HepG2 (cell line): Measurements from ENCODE around the gene TSHZ2. TPM values are rescaled to one million over a fixed set of nuclear protein-coding genes. Genes with fewer than 3 reads are reported as not detected.
A peak's percentile ranks its signal among the peaks of the same experiment; 100 is the strongest.

Experiments used
- ATAC-seq: fragments of 200-7000 bp; cut with Tn5 transposase; 3 replicates; pipeline ENCODE4 v1.9.1; 2020; ENCODE audit warnings: mild to moderate bottlenecking, moderate library complexity
- BruUV-seq: library from RNA; stranded (reverse); fragments of 400-500 nt; replicated peaks from 2 replicates; lab custom pipeline; 2021; lab: Mats Ljungman, UMichigan
- CTCF ChIA-PET: fragments of 300-600 bp; formaldehyde crosslinking; extraction: SDS; loops from one replicate; lab custom pipeline; 2021; ENCODE audit warnings: low total read pairs, inconsistent platforms, low intra/inter-chr PET ratio; lab: Yijun Ruan, JAX
- POLR2A ChIA-PET: fragments of 350-600 bp; sonication (Branson Sonifier 250); formaldehyde crosslinking; loops from one replicate; lab custom pipeline; 2020; ENCODE audit warnings: antibody characterized with exemption, inconsistent platforms; lab: Yijun Ruan, JAX
- DNase-seq: peaks from one replicate; pipeline ENCODE4 v3.0.0-alpha.2; 2015; ENCODE audit warnings: low spot score
- FAIRE-seq: peaks from 3 replicates; lab custom pipeline; 2011; peaks lifted over from hg19 to GRCh38; lab: Jason Lieb, UNC
- H2AFZ ChIP-seq: one replicate; pipeline ENCODE4 v1.6.1; 2011; ENCODE audit warnings: low read length, inconsistent platforms
- H3K27ac ChIP-seq: fragments of 300-600 bp; 3 replicates; pipeline ENCODE4 v1.8.0; 2011; ENCODE audit warnings: mixed run types, mild to moderate bottlenecking, mixed read lengths, low read length, inconsistent platforms; ENCODE audit not compliant: insufficient read depth; ENCODE audit errors: extremely low read length
- H3K27me3 ChIP-seq, 2 experiments: fragments of 200-600 bp in 1 of 2; 2 replicates in 1 of 2; 3 replicates in 1 of 2; pipeline versions ENCODE4 v1.6.0 to v1.8.0; 2011; ENCODE audit warnings: low read length in 2 of 2, mild to moderate bottlenecking in 2 of 2, moderate library complexity in 2 of 2, inconsistent platforms in 1 of 2; ENCODE audit not compliant: insufficient read depth in 2 of 2, control insufficient read depth in 1 of 2
- H3K36me3 ChIP-seq, 2 experiments: fragments of 200-600 bp in 1 of 2; replicated peaks in 1 of 2; 2 replicates in 1 of 2; 3 replicates in 1 of 2; pipeline versions ENCODE4 v1.5.1 to v1.8.0; 2011; ENCODE audit warnings: low read length in 2 of 2, inconsistent platforms in 1 of 2; ENCODE audit not compliant: insufficient read depth in 2 of 2, control insufficient read depth in 1 of 2
- H3K4me1 ChIP-seq: 2 replicates; pipeline ENCODE4 v1.5.1; 2012; ENCODE audit warnings: low read length, inconsistent platforms; ENCODE audit not compliant: insufficient read depth
- H3K4me2 ChIP-seq: 2 replicates; pipeline ENCODE4 v1.6.0; 2011; ENCODE audit warnings: low read depth, low read length, inconsistent platforms
- H3K4me3 ChIP-seq, 3 experiments: fragments of 200-600 bp in 1 of 3; sonication (generic), shearing (Covaris generic) in 1 of 3; replicated peaks in 1 of 3; 2 replicates each; pipeline ENCODE4 v1.5.1; 2011 to 2016; ENCODE audit warnings: low read length in 3 of 3, inconsistent platforms in 2 of 3, low read depth in 2 of 3, mild to moderate bottlenecking in 2 of 3, control low read depth in 1 of 3, mixed read lengths in 1 of 3; ENCODE audit not compliant: insufficient read depth in 1 of 3
- H3K79me2 ChIP-seq: one replicate; pipeline ENCODE4 v1.6.1; 2011; ENCODE audit warnings: low read length, inconsistent platforms; ENCODE audit not compliant: insufficient read depth
- H3K9ac ChIP-seq: 2 replicates; pipeline ENCODE4 v1.6.0; 2011; ENCODE audit warnings: mild to moderate bottlenecking, low read depth, low read length, inconsistent platforms; ENCODE audit not compliant: insufficient read depth
- H3K9me3 ChIP-seq: 2 replicates; pipeline ENCODE4 v1.5.1; 2012; ENCODE audit warnings: mild to moderate bottlenecking, low read length
- H4K20me1 ChIP-seq: 2 replicates; pipeline ENCODE4 v1.6.0; 2011; ENCODE audit warnings: inconsistent platforms, mild to moderate bottlenecking, low read length, moderate library complexity; ENCODE audit not compliant: insufficient read depth
- ATRX ChIP-seq: sonication (generic); formaldehyde crosslinking; IDR thresholded peaks from 2 replicates; pipeline ENCODE4 v1.4.0; 2020; ENCODE audit warnings: missing genetic modification reagents, borderline replicate concordance
- CBX5 ChIP-seq: sonication (generic); formaldehyde crosslinking; IDR thresholded peaks from 2 replicates; pipeline ENCODE4 v1.4.0; 2020; ENCODE audit warnings: missing genetic modification reagents, borderline replicate concordance
- CENPT ChIP-seq: sonication (generic); formaldehyde crosslinking; IDR thresholded peaks from 2 replicates; pipeline ENCODE4 v1.8.0; 2022; ENCODE audit warnings: low read depth, mild to moderate bottlenecking, moderate library complexity, missing genetic modification reagents
- GABPA ChIP-seq, 2 experiments: IDR thresholded peaks; 2 replicates each; pipeline ENCODE4 v1.6.1; 2011 to 2016; ENCODE audit warnings: low read depth in 2 of 2, low read length in 1 of 2, missing biosample characterization in 1 of 2, missing genetic modification characterization in 1 of 2
- JARID2 ChIP-seq: sonication (generic); formaldehyde crosslinking; IDR thresholded peaks from 2 replicates; pipeline ENCODE4 v1.8.1; 2023; ENCODE audit warnings: missing genetic modification reagents, inconsistent platforms; ENCODE audit not compliant: insufficient replicate concordance
- NPAS2 ChIP-seq: sonication (generic); formaldehyde crosslinking; IDR thresholded peaks from 2 replicates; pipeline ENCODE4 v1.8.0; 2022; ENCODE audit warnings: mild to moderate bottlenecking, missing genetic modification reagents, borderline replicate concordance
- RXRA ChIP-seq: sonication (generic); formaldehyde crosslinking; IDR thresholded peaks from 2 replicates; pipeline ENCODE4 v1.5.1; 2020; ENCODE audit warnings: missing genetic modification reagents
- SMARCE1 ChIP-seq: fragments of 450-650 bp; IDR thresholded peaks from 2 replicates; pipeline ENCODE4 v1.6.1; 2017; ENCODE audit warnings: borderline replicate concordance
- SMC3 ChIP-seq: IDR thresholded peaks from 2 replicates; pipeline ENCODE4 v1.6.1; 2011; ENCODE audit warnings: low read length, improper control_type of control experiment
- SOX13 ChIP-seq, 3 experiments: fragments of 450-650 bp in 1 of 3; sonication (generic) in 1 of 3; formaldehyde crosslinking in 1 of 3; IDR thresholded peaks in 2 of 3; conservative IDR thresholded peaks in 1 of 3; 2 replicates each; pipeline versions ENCODE4 v1.5.0 to v1.6.1; 2016 to 2020; ENCODE audit warnings: antibody characterized with exemption in 1 of 3, mild to moderate bottlenecking in 1 of 3, missing compliant biosample characterization in 1 of 3, missing genetic modification reagents in 1 of 3, moderate library complexity in 1 of 3
- STAG1 ChIP-seq: sonication (generic); formaldehyde crosslinking; IDR thresholded peaks from 2 replicates; pipeline ENCODE4 v1.4.0; 2020; ENCODE audit warnings: missing genetic modification reagents
- THRA ChIP-seq: sonication (generic); formaldehyde crosslinking; IDR thresholded peaks from 2 replicates; pipeline ENCODE4 v1.4.0; 2020; ENCODE audit warnings: missing genetic modification reagents, borderline replicate concordance
- ZNF143 ChIP-seq: sonication (generic); formaldehyde crosslinking; IDR thresholded peaks from 2 replicates; pipeline ENCODE4 v1.4.0; 2020; ENCODE audit warnings: missing genetic modification reagents
- ZNF605 ChIP-seq: sonication (generic); formaldehyde crosslinking; IDR thresholded peaks from 2 replicates; pipeline ENCODE4 v1.8.0; 2022; ENCODE audit warnings: mild to moderate bottlenecking, missing genetic modification reagents
- ZNF761 ChIP-seq: sonication (generic); formaldehyde crosslinking; conservative IDR thresholded peaks from 2 replicates; pipeline ENCODE4 v1.4.0; 2020; ENCODE audit warnings: mild to moderate bottlenecking, missing genetic modification reagents
- ZNF768 ChIP-seq: sonication (generic); formaldehyde crosslinking; IDR thresholded peaks from 2 replicates; pipeline ENCODE4 v1.4.0; 2020; ENCODE audit warnings: missing genetic modification reagents
- WGBS: methylation state at CpG from one replicate; pipeline ENCODE4 v1.1.6; 2017; ENCODE audit warnings: low lambda C conversion rate; 5-methylcytosine and 5-hydroxymethylcytosine counted together
- in situ Hi-C: cut with HindIII; loops from 2 replicates; pipeline ENCODE4 v1.10.0; 2017; ENCODE audit warnings: low pct_unique_long_range_greater_than_20kb; ENCODE audit not compliant: extremely low pct_ligation_motif_present
- intact Hi-C: fragments of 100-400 bp; cut with micrococcal nuclease; formaldehyde crosslinking; loops from one replicate; pipeline ENCODE4 v1.10.0; 2022; ENCODE audit not compliant: unreplicated experiment
- polyA plus RNA-seq, 8 experiments: library from polyadenylated mRNA; depleted of rRNA in 3 of 8; stranded (reverse) in 7 of 8; unstranded in 1 of 8; fragments of >200 nt; fragmentation: Illumina TruSeq in 4 of 8; extraction: Trizol in 4 of 8; gene quantifications; 2 replicates each; pipeline versions ENCODE4 v1.2.1 to v1.2.3, GENCODE V29; 2011 to 2016; ENCODE audit warnings: low read depth in 4 of 8, missing spikeins in 1 of 8, mixed read lengths in 1 of 8; ENCODE audit not compliant: insufficient read depth in 1 of 8
- total RNA-seq, 5 experiments: library from RNA; depleted of rRNA; stranded (reverse); fragments of >200 nt; fragmentation: Illumina TruSeq; extraction: Trizol; gene quantifications; 2 replicates each; pipeline ENCODE4 v1.2.3, GENCODE V29; 2016; ENCODE audit warnings: low read depth in 1 of 5
- TF ChIP-seq, protein P1 (sequence below): sonication (generic); formaldehyde crosslinking; IDR thresholded peaks from 2 replicates; pipeline ENCODE4 v1.4.0; 2020; ENCODE audit warnings: missing genetic modification reagents

The TSHZ2 gene
- total and polyA plus RNA-seq, 2 of the 13 experiments (the other 11 are each of a cell fraction or from before 2014, with no cell fraction given): 0.01 TPM; not detected in 1

- H3K4me3 ChIP-seq: no peak overlapping the region
- intact Hi-C loops: no loop called here
- H3K4me2 ChIP-seq: no peak overlapping the region
- H3K4me1 ChIP-seq: no peaks in the 10 kb centered on the region
- no peak overlapping the region for H3K27ac ChIP-seq
- DNase-seq (no peak), ATAC-seq (no peak), FAIRE-seq (no peak)
- WGBS: 52% methylated on average over 4 of the region's 4 CpGs
- no peak for TF ChIP-seq CENPT (CRISPR knock-in tag)
- TF ChIP-seq, protein P1, sequence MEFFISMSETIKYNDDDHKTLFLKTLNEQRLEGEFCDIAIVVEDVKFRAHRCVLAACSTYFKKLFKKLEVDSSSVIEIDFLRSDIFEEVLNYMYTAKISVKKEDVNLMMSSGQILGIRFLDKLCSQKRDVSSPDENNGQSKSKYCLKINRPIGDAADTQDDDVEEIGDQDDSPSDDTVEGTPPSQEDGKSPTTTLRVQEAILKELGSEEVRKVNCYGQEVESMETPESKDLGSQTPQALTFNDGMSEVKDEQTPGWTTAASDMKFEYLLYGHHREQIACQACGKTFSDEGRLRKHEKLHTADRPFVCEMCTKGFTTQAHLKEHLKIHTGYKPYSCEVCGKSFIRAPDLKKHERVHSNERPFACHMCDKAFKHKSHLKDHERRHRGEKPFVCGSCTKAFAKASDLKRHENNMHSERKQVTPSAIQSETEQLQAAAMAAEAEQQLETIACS (CRISPR knock-in tag): no peak
- no peak for TF ChIP-seq ATRX (CRISPR knock-in tag)
- TF ChIP-seq JARID2 (CRISPR knock-in tag): no peak
- H2AFZ ChIP-seq: no peak overlapping the region
- POLR2A ChIA-PET: no interaction called here
- no peaks in the 10 kb centered on the region for H4K20me1 ChIP-seq
- H3K9me3 ChIP-seq: no peaks in the 10 kb centered on the region
- in situ Hi-C loops: no loop called here
- no TSS peak for BruUV-seq
- CTCF ChIA-PET: no interaction called here
- H3K27me3 ChIP-seq: no peaks in the 10 kb centered on the region; a peak in 1 of 5 replicates
- H3K79me2 ChIP-seq: no peaks in the 10 kb centered on the region
- H3K36me3 ChIP-seq: no peaks in the 10 kb centered on the region
- no peak overlapping the region for H3K9ac ChIP-seq
These were observed 13.9 kb upstream of the TSHZ2 start for GRCh38 chr20:52958211-52958610.

DNA sequence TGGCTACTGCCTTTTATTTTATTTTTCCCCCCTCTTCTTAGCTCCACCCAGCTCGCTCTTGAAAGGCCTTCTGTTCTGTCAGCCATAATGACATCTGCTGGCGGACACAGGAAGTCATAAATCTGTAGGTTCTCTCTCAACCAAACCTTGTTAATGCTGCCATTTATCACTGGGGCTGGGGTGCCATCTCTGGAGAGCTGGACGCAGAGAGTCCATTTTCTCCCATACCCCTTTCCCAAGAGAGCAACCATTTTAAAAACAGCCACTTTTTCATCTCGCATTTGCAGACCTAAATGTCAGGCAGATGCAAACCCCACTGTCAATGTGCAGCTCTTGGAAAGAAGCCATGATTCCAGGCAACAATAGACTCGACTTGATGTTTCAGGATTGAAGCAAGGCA is 13.0 kb upstream of the TSHZ2 start:
- FAIRE-seq: peak; percentile 65
- no peaks in the 10 kb centered on the region for H3K79me2 ChIP-seq
- H4K20me1 ChIP-seq: no peaks in the 10 kb centered on the region
- ATAC-seq: peak; percentile 82
- no peak overlapping the region for H3K27ac ChIP-seq
- H2AFZ ChIP-seq: no peak overlapping the region
- H3K4me1 ChIP-seq: no peaks in the 10 kb centered on the region
- ChIA-PET POLR2A (no interaction called here), CTCF (no interaction called here)
- H3K9me3 ChIP-seq: no peaks in the 10 kb centered on the region
- WGBS: 31% methylated on average over 5 of the region's 5 CpGs
- peak; percentile 42 for DNase-seq
- H3K4me2 ChIP-seq: no peak overlapping the region
- in situ Hi-C loops (no loop called here), intact Hi-C loops (loop anchor here (1.0 kb wide), 1 partner anchor 212 kb away; no protein-coding TSS in a partner anchor)
- H3K4me3 ChIP-seq: no peak overlapping the region
- H3K27me3 ChIP-seq: peaks cover 0 to 8% of the 10 kb centered on the region in 2 experiments; a peak in 1 of 5 replicates
- no peak overlapping the region for H3K9ac ChIP-seq
- no TSS peak for BruUV-seq
- no peaks in the 10 kb centered on the region for H3K36me3 ChIP-seq
- no peak for TF ChIP-seq THRA (CRISPR knock-in tag)
- no peak for TF ChIP-seq RXRA (CRISPR knock-in tag)
- TF ChIP-seq ZNF605 (CRISPR knock-in tag): no peak
- no peak for TF ChIP-seq CBX5 (CRISPR knock-in tag)
- TF ChIP-seq ZNF761 (CRISPR knock-in tag): no peak
- no peak for TF ChIP-seq ZNF768 (CRISPR knock-in tag)
- TF ChIP-seq STAG1 (CRISPR knock-in tag): peak; percentile 69
- TF ChIP-seq ZNF143: no peak
- no peak for TF ChIP-seq SMARCE1
- peak; percentile 33; the same call in 1 of the 2 replicates for TF ChIP-seq SMC3
- no peak for TF ChIP-seq SOX13 (IDR thresholded peaks at IDR 0.05)
- TF ChIP-seq SOX13 (CRISPR knock-in tag; conservative IDR thresholded peaks at IDR 0.05 in 1 of 2, IDR thresholded peaks at IDR 0.05 in 1 of 2): no peak
- no peak for TF ChIP-seq NPAS2 (CRISPR knock-in tag)
- no peak for TF ChIP-seq GABPA (IDR thresholded peaks at IDR 0.05; ENCODE audit: low read depth, low read length)
- TF ChIP-seq GABPA (CRISPR knock-in tag; IDR thresholded peaks at IDR 0.05; ENCODE audit: low read depth): 0 out of 2 replicates have a peak, but pooled peaks have one; percentile 9
